Measurements from ENCODE around the gene GNPTAB.

GRCh38 chr12:101806265-101806664 lies 24.5 kb downstream of the GNPTAB start:
- TF ChIP-seq CTCF (IDR thresholded peaks at IDR 0.05; ENCODE audit: insufficient read depth, low read depth, low read length) (no peak), EZH2 (IDR thresholded peaks at IDR 0.05; ENCODE audit: insufficient read depth, low read length) (no peak)

All from astrocyte (in vitro differentiated cells and primary cell).